Measurements from ENCODE around the gene CTNNBIP1. TPM values are rescaled to one million over a fixed set of nuclear protein-coding genes. Genes with fewer than 3 reads are reported as not detected.

The CTNNBIP1 gene
- 23.5 TPM for polyA plus RNA-seq (2013, experiment 1 of 2)
- polyA plus RNA-seq (2013, experiment 2 of 2), result 22.6 TPM

- Histone ChIP-seq H3K36me3 (ENCODE audit: control insufficient read depth, insufficient read depth, low read length) (no peaks in the 10 kb centered on the region), H4K5ac (ENCODE audit: low read length) (no peak within 1 kb of the TSS), H3K56ac (ENCODE audit: low read length) (peak within 1 kb of the TSS; percentile 90), H2BK5ac (ENCODE audit: low read length) (peak within 1 kb of the TSS; percentile 77), H3K23ac (ENCODE audit: low read length) (peak within 1 kb of the TSS; percentile 29), H2AK5ac (ENCODE audit: low read length) (no peak within 1 kb of the TSS), H4K8ac (ENCODE audit: low read depth, low read length) (no peak within 1 kb of the TSS), H3K79me2 (ENCODE audit: control insufficient read depth, insufficient read depth, low read length) (peaks cover 4% of the 10 kb centered on the region), H3K4ac (ENCODE audit: low read depth, low read length) (peak within 1 kb of the TSS; percentile 82), H3K4me3 (ENCODE audit: low read length) (peak within 1 kb of the TSS; percentile 75), H2BK15ac (replicated peaks; ENCODE audit: low read depth) (no peak within 1 kb of the TSS), H3K4me1 (ENCODE audit: control insufficient read depth, low read depth, low read length) (no peaks in the 10 kb centered on the region), H3K79me1 (ENCODE audit: low read length) (peaks cover 6% of the 10 kb centered on the region), H3K27ac (ENCODE audit: low read depth, low read length) (peak within 1 kb of the TSS; percentile 91), H3K4me2 (ENCODE audit: low read length) (peak within 1 kb of the TSS; percentile 82), H3K18ac (ENCODE audit: low read length) (peak within 1 kb of the TSS; percentile 95), H3K9ac (ENCODE audit: low read length) (peak within 1 kb of the TSS; percentile 80), H3K27me3 (ENCODE audit: insufficient read depth, low read length, poor library complexity) (no peaks in the 10 kb centered on the region), H2BK120ac (ENCODE audit: low read depth, low read length) (peak within 1 kb of the TSS; percentile 15)
- WGBS (ENCODE audit: extremely low coverage, insufficient coverage, low lambda C conversion rate), result no CpG with 5 or more reads among the region's 55 CpGs
- no peak for DNase-seq
Measured at GRCh38 chr1:9910076-9910422, at the start of gene CTNNBIP1. CTNNBIP1 (minus strand) TSS chr1:9910269; CDS start chr1:9872064, 38,205 bp downstream.

DNA sequence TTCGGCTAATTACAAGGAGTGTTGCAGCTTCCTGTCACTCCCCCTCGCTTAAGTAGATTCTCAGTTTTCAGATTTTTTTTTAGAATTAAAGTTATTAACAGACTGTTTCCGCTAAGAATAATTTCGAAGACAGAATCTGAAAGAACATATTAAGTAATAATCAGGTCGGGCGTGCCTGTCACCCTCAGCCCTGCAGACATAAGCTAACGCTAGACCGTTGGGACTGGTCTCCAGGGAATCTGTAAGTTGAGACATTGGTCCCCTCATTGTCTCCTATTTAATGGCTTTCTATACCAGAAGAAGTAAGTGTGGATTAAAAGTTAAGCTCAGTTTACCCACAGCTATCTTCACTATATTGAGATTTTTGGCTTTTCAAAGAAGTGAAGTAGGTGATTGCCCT is 47.7 kb upstream of the CTNNBIP1 start:
- Histone ChIP-seq H2BK5ac (ENCODE audit: low read length) (no peak overlapping the region), H3K79me1 (ENCODE audit: low read length) (no peaks in the 10 kb centered on the region), H3K18ac (ENCODE audit: low read length) (no peak overlapping the region), H4K8ac (ENCODE audit: low read depth, low read length) (no peak overlapping the region), H2BK120ac (ENCODE audit: low read depth, low read length) (no peak overlapping the region), H3K27me3 (ENCODE audit: insufficient read depth, low read length, poor library complexity) (no peaks in the 10 kb centered on the region), H3K4me2 (ENCODE audit: low read length) (no peak overlapping the region), H3K4ac (ENCODE audit: low read depth, low read length) (no peak overlapping the region), H3K23ac (ENCODE audit: low read length) (no peak overlapping the region), H3K27ac (ENCODE audit: low read depth, low read length) (no peak overlapping the region), H3K4me1 (ENCODE audit: control insufficient read depth, low read depth, low read length) (peaks cover 3% of the 10 kb centered on the region), H4K5ac (ENCODE audit: low read length) (no peak overlapping the region), H3K9ac (ENCODE audit: low read length) (no peak overlapping the region), H2BK15ac (replicated peaks; ENCODE audit: low read depth) (no peak overlapping the region), H3K4me3 (ENCODE audit: low read length) (no peak overlapping the region), H3K56ac (ENCODE audit: low read length) (no peak overlapping the region), H2AK5ac (ENCODE audit: low read length) (no peak overlapping the region), H3K79me2 (ENCODE audit: control insufficient read depth, insufficient read depth, low read length) (no peaks in the 10 kb centered on the region), H3K36me3 (ENCODE audit: control insufficient read depth, insufficient read depth, low read length) (no peaks in the 10 kb centered on the region)
- no peak for DNase-seq
- no CpG with 5 or more reads among the region's 8 CpGs for WGBS (ENCODE audit: extremely low coverage, insufficient coverage, low lambda C conversion rate)

DNA sequence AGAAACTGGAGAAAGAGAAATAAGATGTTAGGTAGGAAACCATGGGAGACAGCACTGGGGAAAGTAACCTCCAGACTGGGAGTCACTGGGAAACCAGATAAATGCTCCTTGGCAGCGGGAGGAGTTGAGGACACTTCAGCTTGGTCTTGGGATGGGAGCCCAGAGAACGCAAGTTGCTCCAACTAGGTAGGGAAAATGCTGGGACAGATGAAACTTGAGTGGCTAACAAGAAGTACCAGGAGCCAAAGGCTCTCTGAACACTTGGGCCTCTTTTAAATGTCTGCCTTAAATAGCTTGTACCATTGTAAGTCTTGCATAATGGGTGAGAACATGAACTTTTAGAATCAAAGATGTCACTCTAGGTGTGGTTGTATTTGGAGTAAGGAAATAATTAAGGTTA is 36.2 kb upstream of the CTNNBIP1 start:
- H3K79me1 ChIP-seq (ENCODE audit: low read length), result no peaks in the 10 kb centered on the region
- H3K27ac ChIP-seq (ENCODE audit: low read depth, low read length), result no peak overlapping the region
- no peak overlapping the region for H2BK120ac ChIP-seq (ENCODE audit: low read depth, low read length)
- no peaks in the 10 kb centered on the region for H3K4me1 ChIP-seq (ENCODE audit: control insufficient read depth, low read depth, low read length)
- no peak overlapping the region for H2AK5ac ChIP-seq (ENCODE audit: low read length)
- H3K79me2 ChIP-seq (ENCODE audit: control insufficient read depth, insufficient read depth, low read length), result no peaks in the 10 kb centered on the region
- H3K23ac ChIP-seq (ENCODE audit: low read length), result no peak overlapping the region
- no peaks in the 10 kb centered on the region for H3K27me3 ChIP-seq (ENCODE audit: insufficient read depth, low read length, poor library complexity)
- WGBS (ENCODE audit: extremely low coverage, insufficient coverage, low lambda C conversion rate), result no CpG with 5 or more reads among the region's 2 CpGs
- no peak overlapping the region for H4K5ac ChIP-seq (ENCODE audit: low read length)
- no peak for DNase-seq
- H2BK15ac ChIP-seq (replicated peaks; ENCODE audit: low read depth), result no peak overlapping the region
- H3K36me3 ChIP-seq (ENCODE audit: control insufficient read depth, insufficient read depth, low read length), result no peaks in the 10 kb centered on the region
- no peak overlapping the region for H3K4me3 ChIP-seq (ENCODE audit: low read length)
- no peak overlapping the region for H3K9ac ChIP-seq (ENCODE audit: low read length)
- no peak overlapping the region for H2BK5ac ChIP-seq (ENCODE audit: low read length)
- H3K4ac ChIP-seq (ENCODE audit: low read depth, low read length), result no peak overlapping the region
- no peak overlapping the region for H3K56ac ChIP-seq (ENCODE audit: low read length)
- H3K18ac ChIP-seq (ENCODE audit: low read length), result no peak overlapping the region
- no peak overlapping the region for H4K8ac ChIP-seq (ENCODE audit: low read depth, low read length)
- no peak overlapping the region for H3K4me2 ChIP-seq (ENCODE audit: low read length)

DNA sequence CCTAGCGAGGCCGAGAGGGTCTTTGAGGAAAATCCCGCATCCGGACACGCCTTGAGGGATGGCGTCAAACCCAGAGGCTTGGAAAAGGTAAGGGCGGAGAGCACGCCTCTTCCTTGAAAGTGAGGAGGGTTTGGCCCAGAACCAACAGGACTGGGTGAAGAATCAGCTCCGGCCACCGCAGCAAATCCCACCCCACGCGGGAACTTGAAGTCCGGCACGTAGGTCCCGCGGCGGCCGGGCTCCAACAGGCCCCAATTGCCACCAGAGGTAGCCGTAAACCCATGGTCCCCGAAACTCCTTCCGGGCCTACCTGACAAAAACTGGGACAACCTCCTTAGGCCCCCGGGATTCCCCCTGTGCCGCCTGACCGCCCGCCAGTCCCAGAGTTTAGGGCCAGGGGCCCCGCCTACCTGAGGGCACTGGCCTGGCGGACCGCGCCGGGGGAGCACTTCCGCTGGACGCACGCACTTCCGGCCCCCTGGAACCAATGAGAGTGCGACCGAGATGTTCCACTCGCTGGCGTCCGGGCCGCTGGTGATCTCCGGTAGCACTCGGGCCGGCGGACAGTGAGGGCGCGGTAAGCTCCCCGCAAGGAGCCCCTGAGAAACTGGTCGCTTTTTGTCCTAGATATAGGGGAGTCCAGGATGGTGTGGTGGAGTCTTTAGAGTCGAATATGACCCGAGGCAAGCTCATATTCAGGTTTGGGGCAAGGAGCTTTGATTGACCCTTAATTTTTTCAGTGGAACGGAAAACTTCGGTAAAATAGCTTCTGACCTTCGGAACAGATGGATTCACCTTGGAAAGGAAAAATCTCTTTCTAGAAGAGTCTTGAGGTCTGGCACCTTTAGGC is 33.1 kb upstream of the CTNNBIP1 start, which contains the start of the genes LZIC and NMNAT1:
TSS of gene LZIC (minus strand) at position 453 of the 850 bp plus-strand sequence. CDS start 6,772 bp downstream, outside the sequence.
TSS of gene NMNAT1 (plus strand) at position 537 of the 850 bp plus-strand sequence. CDS start 28,599 bp downstream, outside the sequence.
- no CpG with 5 or more reads among the region's 53 CpGs for WGBS (ENCODE audit: extremely low coverage, insufficient coverage, low lambda C conversion rate)
- Histone ChIP-seq H3K23ac (ENCODE audit: low read length) (no peak within 1 kb of the TSS), H3K18ac (ENCODE audit: low read length) (peak within 1 kb of the TSS; percentile 8), H2BK120ac (ENCODE audit: low read depth, low read length) (no peak within 1 kb of the TSS), H3K79me1 (ENCODE audit: low read length) (no peaks in the 10 kb centered on the region), H2AK5ac (ENCODE audit: low read length) (no peak within 1 kb of the TSS), H3K27me3 (ENCODE audit: insufficient read depth, low read length, poor library complexity) (no peaks in the 10 kb centered on the region), H4K8ac (ENCODE audit: low read depth, low read length) (peak within 1 kb of the TSS; percentile 87), H3K4me2 (ENCODE audit: low read length) (peak within 1 kb of the TSS; percentile 94), H3K27ac (ENCODE audit: low read depth, low read length) (peak within 1 kb of the TSS; percentile 68), H3K4me1 (ENCODE audit: control insufficient read depth, low read depth, low read length) (no peaks in the 10 kb centered on the region), H3K79me2 (ENCODE audit: control insufficient read depth, insufficient read depth, low read length) (no peaks in the 10 kb centered on the region), H3K9ac (ENCODE audit: low read length) (peak within 1 kb of the TSS; percentile 97), H2BK5ac (ENCODE audit: low read length) (no peak within 1 kb of the TSS), H4K5ac (ENCODE audit: low read length) (no peak within 1 kb of the TSS), H2BK15ac (replicated peaks; ENCODE audit: low read depth) (no peak within 1 kb of the TSS), H3K4me3 (ENCODE audit: low read length) (peak within 1 kb of the TSS; percentile 97), H3K56ac (ENCODE audit: low read length) (peak within 1 kb of the TSS; percentile 95), H3K4ac (ENCODE audit: low read depth, low read length) (no peak within 1 kb of the TSS), H3K36me3 (ENCODE audit: control insufficient read depth, insufficient read depth, low read length) (no peaks in the 10 kb centered on the region)
- peak; percentile 97 for DNase-seq

DNA sequence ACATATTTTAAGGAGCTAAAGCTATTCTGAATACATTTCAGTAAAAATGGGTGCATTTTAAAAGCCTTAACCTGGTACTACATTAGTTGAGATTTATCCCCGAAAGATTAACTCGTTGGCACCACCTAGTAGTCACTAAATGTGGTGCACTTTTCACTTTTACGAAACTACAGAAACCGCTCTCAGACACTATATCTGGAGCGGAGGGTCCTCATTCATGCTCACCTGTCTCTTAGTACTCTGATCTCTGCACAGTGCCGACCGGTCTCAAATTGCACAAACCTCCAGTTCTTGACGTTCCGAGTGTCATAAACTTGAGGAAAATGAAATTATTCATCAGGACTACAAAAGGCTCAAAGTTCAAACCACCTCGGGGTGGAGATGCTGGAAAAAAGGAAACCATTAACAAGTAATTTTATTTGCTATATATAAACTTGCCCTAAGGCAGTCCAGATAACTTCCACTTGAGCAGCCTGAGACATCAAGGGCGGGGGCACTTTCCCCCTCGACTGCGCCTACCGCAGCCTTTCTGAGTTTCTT is 32.4 kb upstream of the CTNNBIP1 start:
- Histone ChIP-seq H3K9ac (ENCODE audit: low read length) (peak overlapping the region; percentile 92), H3K4me3 (ENCODE audit: low read length) (peak overlapping the region; percentile 89), H3K27ac (ENCODE audit: low read depth, low read length) (peak overlapping the region; percentile 67), H3K18ac (ENCODE audit: low read length) (peak overlapping the region; percentile 8), H3K79me1 (ENCODE audit: low read length) (no peaks in the 10 kb centered on the region), H3K56ac (ENCODE audit: low read length) (peak overlapping the region; percentile 95), H3K4ac (ENCODE audit: low read depth, low read length) (no peak overlapping the region), H2AK5ac (ENCODE audit: low read length) (no peak overlapping the region), H3K23ac (ENCODE audit: low read length) (no peak overlapping the region), H2BK15ac (replicated peaks; ENCODE audit: low read depth) (no peak overlapping the region), H3K4me2 (ENCODE audit: low read length) (peak overlapping the region; percentile 94), H3K36me3 (ENCODE audit: control insufficient read depth, insufficient read depth, low read length) (no peaks in the 10 kb centered on the region), H4K5ac (ENCODE audit: low read length) (no peak overlapping the region), H2BK120ac (ENCODE audit: low read depth, low read length) (no peak overlapping the region), H3K79me2 (ENCODE audit: control insufficient read depth, insufficient read depth, low read length) (no peaks in the 10 kb centered on the region), H4K8ac (ENCODE audit: low read depth, low read length) (no peak overlapping the region), H2BK5ac (ENCODE audit: low read length) (no peak overlapping the region), H3K27me3 (ENCODE audit: insufficient read depth, low read length, poor library complexity) (no peaks in the 10 kb centered on the region), H3K4me1 (ENCODE audit: control insufficient read depth, low read depth, low read length) (no peaks in the 10 kb centered on the region)
- peak; percentile 66 for DNase-seq
- no CpG with 5 or more reads among the region's 14 CpGs for WGBS (ENCODE audit: extremely low coverage, insufficient coverage, low lambda C conversion rate)
